Astrocyte of the spinal cord (primary cell): ENCODE results near the gene SLC43A2.

Experiments used
- DNase-seq: peaks from one replicate; pipeline ENCODE4 v3.0.0; 2011; ENCODE audit warnings: low read depth, low spot score
- H3K4me3 ChIP-seq: 2 replicates; pipeline ENCODE4 v1.5.1; 2011; ENCODE audit warnings: low read depth, mild to moderate bottlenecking, low read length, moderate library complexity
- in situ Hi-C: cut with HindIII; loops from 2 replicates; pipeline ENCODE4 v1.10.0; 2017; ENCODE audit warnings: low sequenced_read_pairs
- TF ChIP-seq, protein P1 (sequence below): IDR thresholded peaks from 2 replicates; pipeline ENCODE4 v1.5.1; 2012; ENCODE audit warnings: low read depth, mild to moderate bottlenecking, low read length, inconsistent platforms

SLC43A2 gene

DNA sequence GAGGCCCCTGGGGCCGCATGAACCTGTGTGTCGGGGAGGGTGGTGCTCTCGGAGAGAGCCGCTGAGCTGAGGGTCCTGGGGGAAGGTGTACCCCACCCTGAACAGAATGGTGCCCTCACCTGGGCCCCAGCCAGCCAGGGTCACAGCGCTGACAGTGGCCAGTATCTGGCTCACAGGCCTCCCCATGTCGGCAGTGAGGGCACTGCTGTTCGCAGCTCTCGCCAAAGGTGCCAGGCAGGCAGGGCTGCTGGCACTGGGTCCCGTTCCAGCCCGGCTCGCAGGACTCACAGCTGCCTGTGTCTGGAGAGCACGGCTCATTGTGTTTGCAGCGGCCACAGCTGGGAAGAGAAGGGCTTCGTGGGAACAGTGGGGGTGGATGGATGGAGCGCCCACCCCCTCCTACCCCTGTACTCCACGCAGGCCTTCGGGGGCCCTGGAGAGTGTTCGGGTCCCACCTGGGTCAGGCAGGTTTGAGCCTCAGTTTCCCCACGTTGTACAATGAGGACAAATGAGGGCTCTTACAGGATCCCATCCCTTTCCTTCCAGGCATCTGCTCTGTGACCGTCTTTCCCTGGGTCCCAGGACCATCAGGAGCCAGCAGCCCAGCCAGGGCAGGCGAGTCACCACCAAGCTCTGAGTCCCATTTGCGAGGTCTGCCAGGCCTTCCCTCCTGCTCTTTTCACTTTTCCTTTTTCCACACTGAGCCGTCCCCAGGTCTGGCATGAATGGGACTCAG is 11.9 kb upstream of the SLC43A2 start:
- DNase-seq = no peak
- in situ Hi-C loops = no loop called here

GRCh38 chr17:1639549-1640180 is 11.0 kb upstream of the SLC43A2 start:
- in situ Hi-C loops = no loop called here
- no peak for DNase-seq
- TF ChIP-seq, protein P1, sequence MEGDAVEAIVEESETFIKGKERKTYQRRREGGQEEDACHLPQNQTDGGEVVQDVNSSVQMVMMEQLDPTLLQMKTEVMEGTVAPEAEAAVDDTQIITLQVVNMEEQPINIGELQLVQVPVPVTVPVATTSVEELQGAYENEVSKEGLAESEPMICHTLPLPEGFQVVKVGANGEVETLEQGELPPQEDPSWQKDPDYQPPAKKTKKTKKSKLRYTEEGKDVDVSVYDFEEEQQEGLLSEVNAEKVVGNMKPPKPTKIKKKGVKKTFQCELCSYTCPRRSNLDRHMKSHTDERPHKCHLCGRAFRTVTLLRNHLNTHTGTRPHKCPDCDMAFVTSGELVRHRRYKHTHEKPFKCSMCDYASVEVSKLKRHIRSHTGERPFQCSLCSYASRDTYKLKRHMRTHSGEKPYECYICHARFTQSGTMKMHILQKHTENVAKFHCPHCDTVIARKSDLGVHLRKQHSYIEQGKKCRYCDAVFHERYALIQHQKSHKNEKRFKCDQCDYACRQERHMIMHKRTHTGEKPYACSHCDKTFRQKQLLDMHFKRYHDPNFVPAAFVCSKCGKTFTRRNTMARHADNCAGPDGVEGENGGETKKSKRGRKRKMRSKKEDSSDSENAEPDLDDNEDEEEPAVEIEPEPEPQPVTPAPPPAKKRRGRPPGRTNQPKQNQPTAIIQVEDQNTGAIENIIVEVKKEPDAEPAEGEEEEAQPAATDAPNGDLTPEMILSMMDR = no peak
- H3K4me3 ChIP-seq = no peak overlapping the region

More for the DNA sequence above, 11.9 kb upstream of the SLC43A2 start:
- no peak overlapping the region for H3K4me3 ChIP-seq
- TF ChIP-seq, protein P1 = no peak

DNA sequence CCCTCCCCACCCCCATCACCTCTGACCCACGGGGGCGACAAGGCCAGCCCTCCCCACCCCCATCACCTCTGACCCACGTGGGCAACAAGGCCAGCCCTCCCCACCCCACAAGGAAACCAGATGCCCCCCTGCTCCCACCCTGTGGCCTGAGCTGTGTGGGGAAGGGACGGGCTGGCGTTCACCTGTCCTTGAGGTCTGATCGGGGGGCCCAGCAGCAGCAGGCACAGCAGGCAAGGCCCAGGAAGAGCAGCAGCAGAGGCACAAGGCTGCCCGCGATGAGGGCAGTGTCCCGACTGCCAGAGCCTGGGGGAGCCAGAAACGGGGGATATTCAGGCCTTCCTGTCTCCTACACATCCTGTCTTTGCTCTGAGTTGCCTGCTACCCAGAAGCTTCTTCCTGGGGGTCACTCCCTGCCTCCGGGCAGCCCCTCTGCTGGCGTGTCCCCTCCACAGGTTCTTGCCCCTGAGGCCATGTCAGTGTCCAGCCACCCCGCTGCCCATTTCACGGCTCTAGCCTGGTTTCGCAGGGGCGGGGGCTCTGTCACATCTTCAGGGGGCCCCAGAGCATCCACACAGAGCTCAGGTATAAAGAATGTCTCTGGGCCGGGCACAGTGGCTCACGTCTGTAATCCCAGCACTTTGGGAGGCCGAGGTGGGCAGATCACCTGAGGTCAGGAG is 10.1 kb upstream of the SLC43A2 start:
- no peak overlapping the region for H3K4me3 ChIP-seq

GRCh38 chr17:1638171-1638590 is 9.5 kb upstream of the SLC43A2 start:
- TF ChIP-seq, protein P1 = no peak
- in situ Hi-C loops = no loop called here
- no peak for DNase-seq
- H3K4me3 ChIP-seq = no peak overlapping the region

More for the DNA sequence above, 10.1 kb upstream of the SLC43A2 start:
- no peak for DNase-seq
- in situ Hi-C loops = no loop called here
- TF ChIP-seq, protein P1 = no peak

DNA sequence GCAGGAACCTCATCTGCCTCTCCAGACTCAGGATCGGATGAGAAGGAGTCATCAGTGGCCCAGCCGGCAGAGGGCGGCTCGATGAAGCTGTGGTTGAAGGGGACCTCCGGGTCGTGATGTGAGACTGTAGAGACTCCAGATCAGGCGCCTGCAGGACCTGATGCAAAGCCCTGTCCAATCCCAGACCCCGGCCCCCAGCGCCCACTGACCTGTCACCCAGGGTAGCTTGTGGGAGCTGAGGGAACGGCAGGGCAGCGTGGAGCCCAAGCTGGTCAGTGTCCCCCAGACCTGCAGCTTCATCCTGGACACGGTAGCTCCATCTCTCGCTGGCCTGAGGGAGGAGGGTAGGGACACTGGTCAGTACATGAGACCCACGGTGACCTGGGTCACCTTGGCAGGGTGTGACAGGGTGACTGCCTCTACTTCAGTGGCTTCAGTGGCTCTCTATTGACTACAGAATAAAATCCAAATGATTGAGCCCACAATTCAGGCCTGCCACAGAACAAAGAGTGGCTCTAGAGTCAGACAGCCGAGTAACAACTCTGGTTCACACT is 8.2 kb upstream of the SLC43A2 start:
- TF ChIP-seq, protein P1 = no peak
- no peak for DNase-seq
- H3K4me3 ChIP-seq = no peak overlapping the region
- in situ Hi-C loops = no loop called here

GRCh38 chr17:1635675-1636465 is 7.2 kb upstream of the SLC43A2 start:
- TF ChIP-seq, protein P1 = no peak
- in situ Hi-C loops = no loop called here
- no peak for DNase-seq

More at GRCh38 chr17:1635675-1636465, 7.2 kb upstream of the SLC43A2 start:
- H3K4me3 ChIP-seq = no peak overlapping the region
